Measurements from ENCODE around the gene OR6V1. TPM values are rescaled to one million over a fixed set of nuclear protein-coding genes. Genes with fewer than 3 reads are reported as not detected.

The OR6V1 gene
- total RNA-seq, 2 experiments from 2014 or later, result not detected

DNA sequence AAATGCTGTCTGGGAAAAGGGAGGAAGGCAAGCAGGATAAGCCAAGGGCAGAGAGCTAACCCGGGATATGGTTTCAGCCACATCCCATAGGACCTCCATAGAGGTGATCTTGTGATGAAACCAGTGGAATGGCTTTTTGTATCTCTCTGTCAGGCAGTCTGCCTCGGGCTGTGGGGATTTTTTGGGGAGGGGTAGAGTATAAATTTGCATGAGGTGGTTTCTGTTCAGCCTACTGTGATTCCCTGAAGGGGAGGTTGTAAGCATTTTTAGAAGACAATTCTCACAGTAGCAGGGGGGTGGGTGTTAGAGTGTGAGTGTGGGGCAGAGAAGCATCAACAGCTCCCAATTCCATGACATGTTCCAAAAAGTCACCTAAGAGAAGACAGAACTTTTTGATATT is 37.1 kb upstream of the OR6V1 start:
- no peak for TF ChIP-seq EZH2phosphoT487 (IDR thresholded peaks at IDR 0.05; ENCODE audit: borderline replicate concordance, low read depth, low read length)
- TF ChIP-seq, protein P1, sequence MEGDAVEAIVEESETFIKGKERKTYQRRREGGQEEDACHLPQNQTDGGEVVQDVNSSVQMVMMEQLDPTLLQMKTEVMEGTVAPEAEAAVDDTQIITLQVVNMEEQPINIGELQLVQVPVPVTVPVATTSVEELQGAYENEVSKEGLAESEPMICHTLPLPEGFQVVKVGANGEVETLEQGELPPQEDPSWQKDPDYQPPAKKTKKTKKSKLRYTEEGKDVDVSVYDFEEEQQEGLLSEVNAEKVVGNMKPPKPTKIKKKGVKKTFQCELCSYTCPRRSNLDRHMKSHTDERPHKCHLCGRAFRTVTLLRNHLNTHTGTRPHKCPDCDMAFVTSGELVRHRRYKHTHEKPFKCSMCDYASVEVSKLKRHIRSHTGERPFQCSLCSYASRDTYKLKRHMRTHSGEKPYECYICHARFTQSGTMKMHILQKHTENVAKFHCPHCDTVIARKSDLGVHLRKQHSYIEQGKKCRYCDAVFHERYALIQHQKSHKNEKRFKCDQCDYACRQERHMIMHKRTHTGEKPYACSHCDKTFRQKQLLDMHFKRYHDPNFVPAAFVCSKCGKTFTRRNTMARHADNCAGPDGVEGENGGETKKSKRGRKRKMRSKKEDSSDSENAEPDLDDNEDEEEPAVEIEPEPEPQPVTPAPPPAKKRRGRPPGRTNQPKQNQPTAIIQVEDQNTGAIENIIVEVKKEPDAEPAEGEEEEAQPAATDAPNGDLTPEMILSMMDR (conservative IDR thresholded peaks at IDR 0.05; ENCODE audit: low read length), result no peak
- Histone ChIP-seq H3K9me2 (ENCODE audit: insufficient read depth, low read length) (no peaks in the 10 kb centered on the region), H3K4me3 (ENCODE audit: low read depth, low read length, poor library complexity, severe bottlenecking) (peak overlapping the region; percentile 55), H2AFZ (ENCODE audit: low read length) (peak overlapping the region; percentile 84; the same call in 1 of the 2 replicates), H3K36me3 (ENCODE audit: insufficient read depth, low read length) (no peaks in the 10 kb centered on the region; the same call in 1 of the 2 replicates), H3K9me3 (ENCODE audit: low read length) (no peaks in the 10 kb centered on the region; the same call in 1 of the 2 replicates), H3K27ac (ENCODE audit: low read depth, low read length, poor library complexity, severe bottlenecking) (peak overlapping the region; percentile 45), H3K4me1 (ENCODE audit: insufficient read depth, low read length, poor library complexity, severe bottlenecking) (peaks cover 77% of the 10 kb centered on the region), H3K79me2 (ENCODE audit: insufficient read depth, low read depth, low read length) (no peaks in the 10 kb centered on the region), H3K4me2 (ENCODE audit: low read length) (peak overlapping the region; percentile 87), H4K20me1 (ENCODE audit: insufficient read depth, low read length) (no peaks in the 10 kb centered on the region)
- ChIA-PET CTCF (ENCODE audit: unreplicated experiment) (no interaction called here), POLR2A (interaction anchor here (0.5 to 4.4 kb wide), 11 partner anchors 9 to 248 kb away, joined by 3 to 24 read pairs (median 4); partner anchors contain the start of gene GSTK1)
- no TSS peak for BruUV-seq (replicated peaks)
- intact Hi-C loops (cut with micrococcal nuclease; ENCODE audit: unreplicated experiment), result loop anchor here (2.0 kb wide), 1 partner anchor 70 kb away; no protein-coding TSS in a partner anchor
- peak; percentile 71 for DNase-seq (ENCODE audit: low spot score)

DNA sequence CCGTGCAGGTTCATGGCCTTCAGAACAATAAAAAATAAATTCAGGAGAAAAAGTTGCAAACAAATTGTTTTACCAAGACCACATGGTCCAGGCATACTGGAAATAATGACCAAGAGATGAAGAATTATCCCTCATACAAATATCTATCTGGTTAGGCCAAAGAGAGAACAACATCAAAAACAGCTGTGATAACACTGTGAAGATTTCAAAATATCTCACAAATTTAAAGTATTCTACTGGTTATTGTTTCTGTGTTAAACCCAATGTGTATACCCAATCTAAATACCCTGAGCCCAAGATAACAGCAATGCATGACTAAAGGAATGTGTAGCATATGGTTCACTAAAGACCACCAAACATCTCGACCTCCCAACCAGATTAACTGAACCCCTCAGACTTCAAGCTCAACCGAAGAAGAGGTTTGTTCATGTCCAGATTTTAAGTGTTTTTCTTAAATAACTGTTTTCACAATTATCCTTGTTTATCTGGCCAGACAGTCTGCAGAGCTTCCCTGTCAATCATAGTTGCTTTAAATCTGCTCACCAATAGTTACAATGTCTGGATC is 36.1 kb upstream of the OR6V1 start:
- no peaks in the 10 kb centered on the region for H3K9me2 ChIP-seq (ENCODE audit: insufficient read depth, low read length)
- no peaks in the 10 kb centered on the region for H4K20me1 ChIP-seq (ENCODE audit: insufficient read depth, low read length)
- intact Hi-C loops (cut with micrococcal nuclease; ENCODE audit: unreplicated experiment), result loop anchor here (2.0 kb wide), 1 partner anchor 69 kb away; no protein-coding TSS in a partner anchor
- DNase-seq (ENCODE audit: low spot score), result no peak
- peak overlapping the region; percentile 84 for H2AFZ ChIP-seq (ENCODE audit: low read length)
- peak overlapping the region; percentile 45 for H3K27ac ChIP-seq (ENCODE audit: low read depth, low read length, poor library complexity, severe bottlenecking)
- no peak overlapping the region for H3K4me3 ChIP-seq (ENCODE audit: low read depth, low read length, poor library complexity, severe bottlenecking)
- no peaks in the 10 kb centered on the region; the same call in 1 of the 2 replicates for H3K9me3 ChIP-seq (ENCODE audit: low read length)
- H3K79me2 ChIP-seq (ENCODE audit: insufficient read depth, low read depth, low read length), result no peaks in the 10 kb centered on the region
- H3K4me2 ChIP-seq (ENCODE audit: low read length), result peak overlapping the region; percentile 87
- no peak for TF ChIP-seq EZH2phosphoT487 (IDR thresholded peaks at IDR 0.05; ENCODE audit: borderline replicate concordance, low read depth, low read length)
- TF ChIP-seq, protein P1 (conservative IDR thresholded peaks at IDR 0.05; ENCODE audit: low read length), result no peak
- POLR2A ChIA-PET, result interaction anchor here (0.6 to 4.4 kb wide), 12 partner anchors 8 to 401 kb away, joined by 3 to 24 read pairs (median 4); partner anchors contain the start of gene GSTK1
- BruUV-seq (replicated peaks), result no TSS peak
- no peaks in the 10 kb centered on the region; the same call in 1 of the 2 replicates for H3K36me3 ChIP-seq (ENCODE audit: insufficient read depth, low read length)
- H3K4me1 ChIP-seq (ENCODE audit: insufficient read depth, low read length, poor library complexity, severe bottlenecking), result peaks cover 72% of the 10 kb centered on the region
- CTCF ChIA-PET (ENCODE audit: unreplicated experiment), result interaction anchor here (0.8 to 1.2 kb wide), 3 partner anchors 13 to 199 kb away, joined by 3 to 4 read pairs (median 4); no protein-coding TSS in a partner anchor

DNA sequence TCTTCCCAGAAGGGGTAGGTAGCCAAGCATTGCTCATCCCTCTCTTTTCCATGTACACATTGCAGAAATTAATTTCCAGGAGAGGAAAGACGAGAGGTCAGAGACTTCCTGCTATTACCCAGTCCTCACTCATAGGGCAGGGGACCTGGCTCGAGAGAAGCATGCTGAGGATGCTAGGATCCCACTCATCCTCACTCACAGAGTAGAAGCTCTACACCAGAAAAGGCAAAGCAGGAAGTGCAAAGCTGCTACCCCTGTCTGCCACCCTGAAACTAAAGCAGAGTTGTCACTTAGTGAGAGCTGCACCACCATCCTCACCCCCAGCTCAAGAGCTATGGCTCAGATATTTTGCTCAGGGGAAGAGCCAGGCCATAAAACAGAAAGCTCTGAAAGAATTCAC is 35.1 kb upstream of the OR6V1 start:
- intact Hi-C loops (cut with micrococcal nuclease; ENCODE audit: unreplicated experiment), result no loop called here
- no peak overlapping the region for H3K4me3 ChIP-seq (ENCODE audit: low read depth, low read length, poor library complexity, severe bottlenecking)
- no peaks in the 10 kb centered on the region for H3K9me2 ChIP-seq (ENCODE audit: insufficient read depth, low read length)
- peak overlapping the region; percentile 87 for H3K4me2 ChIP-seq (ENCODE audit: low read length)
- TF ChIP-seq, protein P1 (conservative IDR thresholded peaks at IDR 0.05; ENCODE audit: low read length), result no peak
- TF ChIP-seq EZH2phosphoT487 (IDR thresholded peaks at IDR 0.05; ENCODE audit: borderline replicate concordance, low read depth, low read length), result no peak
- POLR2A ChIA-PET, result interaction anchor here (0.5 to 4.4 kb wide), 12 partner anchors 9 to 400 kb away, joined by 3 to 24 read pairs (median 3); no protein-coding TSS in a partner anchor
- no TSS peak for BruUV-seq (replicated peaks)
- peak; percentile 49 for DNase-seq (ENCODE audit: low spot score)
- H4K20me1 ChIP-seq (ENCODE audit: insufficient read depth, low read length), result no peaks in the 10 kb centered on the region
- no peaks in the 10 kb centered on the region; the same call in 1 of the 2 replicates for H3K9me3 ChIP-seq (ENCODE audit: low read length)
- peaks cover 63% of the 10 kb centered on the region for H3K4me1 ChIP-seq (ENCODE audit: insufficient read depth, low read length, poor library complexity, severe bottlenecking)
- H3K79me2 ChIP-seq (ENCODE audit: insufficient read depth, low read depth, low read length), result no peaks in the 10 kb centered on the region
- peak overlapping the region; percentile 10 for H3K27ac ChIP-seq (ENCODE audit: low read depth, low read length, poor library complexity, severe bottlenecking)
- H3K36me3 ChIP-seq (ENCODE audit: insufficient read depth, low read length), result no peaks in the 10 kb centered on the region; the same call in 1 of the 2 replicates
- CTCF ChIA-PET (ENCODE audit: unreplicated experiment), result interaction anchor here (1.0 to 1.2 kb wide), 2 partner anchors 14 to 198 kb away, joined by 4 read pairs; no protein-coding TSS in a partner anchor
- peak overlapping the region; percentile 84 for H2AFZ ChIP-seq (ENCODE audit: low read length)
